GM12878 (cell line): ENCODE data around the gene BRSK2. TPM values are rescaled to one million over a fixed set of nuclear protein-coding genes. Genes with fewer than 3 reads are reported as not detected.

Experiments used
- ATAC-seq: fragments of 200-7000 bp; cut with Tn5 transposase; 3 replicates; pipeline ENCODE4 v1.9.1; 2020; ENCODE audit warnings: mild to moderate bottlenecking, moderate library complexity
- BruUV-seq: library from RNA; stranded (reverse); fragments of 400-500 nt; replicated peaks from 2 replicates; lab custom pipeline; 2021; lab: Mats Ljungman, UMichigan
- CTCF ChIA-PET: fragments of 300-600 bp; sonication (Branson Sonifier 250); formaldehyde crosslinking; extraction: SDS; loops from one replicate; lab custom pipeline; 2021; ENCODE audit warnings: inconsistent platforms; lab: Yijun Ruan, JAX
- POLR2A ChIA-PET: fragments of 350-600 bp; formaldehyde crosslinking; extraction: SDS; loops from one replicate; lab custom pipeline; 2021; ENCODE audit warnings: inconsistent platforms; lab: Charles Lee
- RAD21 ChIA-PET: fragments of 300-600 bp; sonication (Branson Sonifier 250); formaldehyde crosslinking; loops from one replicate; lab custom pipeline; 2023; ENCODE audit warnings: antibody characterized with exemption; ENCODE audit not compliant: unreplicated experiment; lab: Charles Lee
- SMC1A ChIA-PET: fragments of 300-600 bp; sonication (Branson Sonifier 250); formaldehyde crosslinking; loops from one replicate; lab custom pipeline; 2023; ENCODE audit not compliant: unreplicated experiment, uncharacterized antibody; lab: Charles Lee
- DNase-seq: peaks from one replicate; pipeline ENCODE4 v3.0.0-alpha.2; 2011; ENCODE audit warnings: low read depth, low spot score
- FAIRE-seq: peaks from 3 replicates; lab custom pipeline; 2011; peaks lifted over from hg19 to GRCh38; lab: Jason Lieb, UNC
- H2AFZ ChIP-seq: 2 replicates; pipeline ENCODE4 v1.6.0; 2011; ENCODE audit warnings: low read depth, low read length, control low read depth; ENCODE audit not compliant: control insufficient read depth
- H3K27ac ChIP-seq: 2 replicates; pipeline ENCODE4 v1.5.1; 2011; ENCODE audit warnings: control low read depth; ENCODE audit not compliant: control insufficient read depth, insufficient read depth
- H3K27me3 ChIP-seq, 2 experiments: replicated peaks in 1 of 2; 2 replicates each; pipeline versions ENCODE4 v1.6.0 to v1.6.1; 2011; ENCODE audit warnings: low read length in 1 of 2; ENCODE audit not compliant: control insufficient read depth in 2 of 2, insufficient read depth in 2 of 2
- H3K36me3 ChIP-seq, 2 experiments: 2 replicates each; pipeline ENCODE4 v1.5.1; 2011; ENCODE audit warnings: low read length in 1 of 2; ENCODE audit not compliant: control insufficient read depth in 2 of 2, insufficient read depth in 2 of 2
- H3K4me1 ChIP-seq: 2 replicates; pipeline ENCODE4 v1.6.1; 2011; ENCODE audit warnings: mild to moderate bottlenecking, low read length, moderate library complexity, mixed read lengths; ENCODE audit not compliant: control insufficient read depth, insufficient read depth
- H3K4me2 ChIP-seq: 2 replicates; pipeline ENCODE4 v1.6.0; 2011; ENCODE audit warnings: control low read depth; ENCODE audit not compliant: control insufficient read depth, insufficient read depth
- H3K4me3 ChIP-seq: fragments of 200-600 bp; sonication (generic); 2 replicates; pipeline ENCODE4 v1.5.1; 2016
- H3K79me2 ChIP-seq: 2 replicates; pipeline ENCODE4 v1.6.0; 2011; ENCODE audit warnings: low read length; ENCODE audit not compliant: control insufficient read depth, insufficient read depth
- H3K9ac ChIP-seq: 2 replicates; pipeline ENCODE4 v1.8.0; 2011; ENCODE audit warnings: low read length, control low read depth, mixed read lengths; ENCODE audit not compliant: control insufficient read depth, insufficient read depth
- H3K9me3 ChIP-seq: replicated peaks from 3 replicates; pipeline ENCODE4 v1.5.1; 2011; ENCODE audit warnings: mild to moderate bottlenecking, low read length; ENCODE audit not compliant: control insufficient read depth, insufficient read depth
- H4K20me1 ChIP-seq: 2 replicates; pipeline ENCODE4 v1.6.0; 2011; ENCODE audit not compliant: control insufficient read depth, insufficient read depth
- ATF7 ChIP-seq: fragments of 450-650 bp; IDR thresholded peaks from 2 replicates; pipeline ENCODE4 v1.6.1; 2016; ENCODE audit warnings: low read depth, mild to moderate bottlenecking
- BCL11A ChIP-seq: IDR thresholded peaks from 2 replicates; pipeline ENCODE4 v1.6.1; 2011; ENCODE audit warnings: low read depth, low read length
- CREM ChIP-seq: IDR thresholded peaks from 2 replicates; pipeline ENCODE4 v1.6.1; 2014; ENCODE audit warnings: antibody characterized with exemption, low read depth
- GABPA ChIP-seq: IDR thresholded peaks from 2 replicates; pipeline ENCODE4 v1.6.1; 2014; ENCODE audit warnings: antibody characterized with exemption, low read depth, mild to moderate bottlenecking, inconsistent platforms
- IRF3 ChIP-seq: fragments of 450-650 bp; IDR thresholded peaks from 2 replicates; pipeline ENCODE4 v1.6.1; 2014; ENCODE audit warnings: mild to moderate bottlenecking
- MYB ChIP-seq: fragments of 150-350 bp; IDR thresholded peaks from 2 replicates; pipeline ENCODE4 v1.6.1; 2014; ENCODE audit warnings: mild to moderate bottlenecking, low read depth, low read length, borderline replicate concordance
- POLR2A ChIP-seq: IDR thresholded peaks from 2 replicates; pipeline ENCODE4 v1.6.1; 2011; ENCODE audit warnings: low read depth, mild to moderate bottlenecking, low read length
- RUNX3 ChIP-seq: IDR thresholded peaks from 2 replicates; pipeline ENCODE4 v1.6.1; 2012; ENCODE audit warnings: low read length, inconsistent platforms
- SKIL ChIP-seq: fragments of 450-650 bp; IDR thresholded peaks from 2 replicates; pipeline ENCODE4 v1.6.1; 2017; ENCODE audit warnings: mild to moderate bottlenecking, low read depth, inconsistent platforms; ENCODE audit not compliant: poor library complexity, severe bottlenecking
- SP1 ChIP-seq: IDR thresholded peaks from one replicate; pipeline ENCODE4 v1.6.1; 2011; ENCODE audit warnings: low read depth, low read length
- STAT3 ChIP-seq: IDR thresholded peaks from 2 replicates; pipeline ENCODE4 v1.6.1; 2011; ENCODE audit warnings: low read depth, low read length, improper control_type of control experiment
- SUZ12 ChIP-seq: fragments of 200-600 bp; sonication (generic); IDR thresholded peaks from one replicate; pipeline ENCODE4 v1.6.1; 2018; ENCODE audit warnings: antibody characterized with exemption, mild to moderate bottlenecking; ENCODE audit not compliant: unreplicated experiment
- TCF7 ChIP-seq: IDR thresholded peaks from 2 replicates; pipeline ENCODE4 v1.6.1; 2014; ENCODE audit warnings: antibody characterized with exemption, borderline replicate concordance
- WGBS: methylation state at CpG from one replicate; pipeline ENCODE4 v1.1.6; 2016; ENCODE audit warnings: low lambda C conversion rate; ENCODE audit not compliant: insufficient replicate concordance, insufficient coverage; ENCODE audit errors: missing lambda C conversion rate; 5-methylcytosine and 5-hydroxymethylcytosine counted together
- in situ Hi-C: fragments of 300-500 bp; cut with MboI; formaldehyde crosslinking; loops from 9 replicates; pipeline ENCODE4 v1.14.3; 2018; ENCODE audit warnings: mixed read lengths
- intact Hi-C: fragments of 100-400 bp; cut with micrococcal nuclease; formaldehyde crosslinking; loops from one replicate; pipeline ENCODE4 v1.14.2; 2022; ENCODE audit not compliant: unreplicated experiment
- polyA plus RNA-seq, 11 experiments: library from polyadenylated mRNA; depleted of rRNA in 4 of 11; unstranded in 6 of 11; stranded (reverse) in 5 of 11; fragments of >200 nt; fragmentation: Nextera tagmentation in 4 of 11; fragmentation: Illumina TruSeq in 1 of 11; extraction: Ambion mirVana in 4 of 11; extraction: Trizol in 1 of 11; gene quantifications; 1 replicate in 1 of 11; 2 replicates in 10 of 11; pipeline versions ENCODE4 v1.2.1 to v1.2.3, GENCODE V29; 2011 to 2016; ENCODE audit warnings: inconsistent platforms in 2 of 11, missing spikeins in 2 of 11, low read depth in 1 of 11
- total RNA-seq, 4 experiments: library from RNA; depleted of rRNA in 3 of 4; stranded (reverse); fragments of >200 nt in 3 of 4; fragmentation: Illumina TruSeq in 1 of 4; extraction: Trizol in 1 of 4; gene quantifications; 2 replicates each; pipeline versions ENCODE4 v1.2.1 to v1.2.3, GENCODE V29; 2013 to 2021
- TF ChIP-seq, protein P1 (sequence below): IDR thresholded peaks from 2 replicates; pipeline ENCODE4 v1.6.1; 2012; ENCODE audit warnings: low read depth, low read length, improper control_type of control experiment

Gene BRSK2
- total and polyA plus RNA-seq, 10 of the 15 experiments (the other 5 are each of a cell fraction or from before 2014, with no cell fraction given): 0.13 TPM; not detected in 9

GRCh38 chr11:1481861-1482441 lies 92.2 kb downstream of the BRSK2 start (continued):
- TF ChIP-seq, protein P1, sequence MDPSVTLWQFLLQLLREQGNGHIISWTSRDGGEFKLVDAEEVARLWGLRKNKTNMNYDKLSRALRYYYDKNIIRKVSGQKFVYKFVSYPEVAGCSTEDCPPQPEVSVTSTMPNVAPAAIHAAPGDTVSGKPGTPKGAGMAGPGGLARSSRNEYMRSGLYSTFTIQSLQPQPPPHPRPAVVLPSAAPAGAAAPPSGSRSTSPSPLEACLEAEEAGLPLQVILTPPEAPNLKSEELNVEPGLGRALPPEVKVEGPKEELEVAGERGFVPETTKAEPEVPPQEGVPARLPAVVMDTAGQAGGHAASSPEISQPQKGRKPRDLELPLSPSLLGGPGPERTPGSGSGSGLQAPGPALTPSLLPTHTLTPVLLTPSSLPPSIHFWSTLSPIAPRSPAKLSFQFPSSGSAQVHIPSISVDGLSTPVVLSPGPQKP: no peak
- TF ChIP-seq CREM (no peak), SKIL (no peak), GABPA (no peak)
- TF ChIP-seq, all 136 proteins: peak for 0

GRCh38 chr11:1482581-1483444 lies 93.1 kb downstream of the BRSK2 start:
- SMC1A ChIA-PET: no interaction called here
- TF ChIP-seq MYB (no peak), IRF3 (no peak), BCL11A (no peak), SUZ12 (no peak), POLR2A (no peak), ATF7 (no peak), SP1 (no peak), RUNX3 (no peak), STAT3 (no peak), TCF7 (no peak)
- TF ChIP-seq, protein P1: no peak

More at GRCh38 chr11:1482581-1483444, 93.1 kb downstream of the BRSK2 start:
- POLR2A ChIA-PET: no interaction called here
- RAD21 ChIA-PET: no interaction called here
- Histone ChIP-seq H3K4me2 (no peak overlapping the region), H3K4me3 (no peak overlapping the region), H2AFZ (no peak overlapping the region), H3K9me3 (no peaks in the 10 kb centered on the region), H3K4me1 (peaks cover 4% of the 10 kb centered on the region), H4K20me1 (no peaks in the 10 kb centered on the region; the same call in 1 of the 2 replicates), H3K27me3 (no peaks in the 10 kb centered on the region), H3K36me3 (peaks cover 0 to 13% of the 10 kb centered on the region in 2 experiments; a peak in 2 of 4 replicates), H3K27ac (no peak overlapping the region), H3K9ac (no peak overlapping the region), H3K79me2 (no peaks in the 10 kb centered on the region; the same call in none of the 2 replicates)
- DNase-seq (no peak), ATAC-seq (no peak), FAIRE-seq (no peak)
- CTCF ChIA-PET: no interaction called here
- intact Hi-C loops: no loop called here
- in situ Hi-C loops: no loop called here
- WGBS: 92% methylated on average over 29 of the region's 32 CpGs
- BruUV-seq: no TSS peak
